Tibial nerve (tissue), 4 donors: Measurements from ENCODE around the gene FFAR1.

Source experiments
- CTCF ChIP-seq, 5 experiments: fragments of 200-600 bp in 3 of 5; fragments of 450-650 bp in 2 of 5; sonication (generic) in 3 of 5; IDR thresholded peaks; one replicate each; pipeline ENCODE4 v1.5.1; 2016 to 2019; ENCODE audit warnings: antibody characterized with exemption in 5 of 5, mild to moderate bottlenecking in 3 of 5, moderate library complexity in 2 of 5
- EP300 ChIP-seq, 2 donors: sonication (generic); formaldehyde crosslinking; IDR thresholded peaks; one replicate each; pipeline ENCODE4 v1.6.1; 2017; ENCODE audit warnings: antibody characterized with exemption in 2 of 2, mild to moderate bottlenecking in 1 of 2

GRCh38 chr19:35328851-35329285 is 18.8 kb upstream of the FFAR1 start, which contains the start of gene CD22:
- no peak for TF ChIP-seq EP300 (IDR thresholded peaks at IDR 0.05)
- no peak for TF ChIP-seq CTCF (IDR thresholded peaks at IDR 0.05)
